Measurements from ENCODE around the gene ITSN1.
A peak's percentile ranks its signal among the peaks of the same experiment; 100 is the strongest.

ITSN1 gene

DNA sequence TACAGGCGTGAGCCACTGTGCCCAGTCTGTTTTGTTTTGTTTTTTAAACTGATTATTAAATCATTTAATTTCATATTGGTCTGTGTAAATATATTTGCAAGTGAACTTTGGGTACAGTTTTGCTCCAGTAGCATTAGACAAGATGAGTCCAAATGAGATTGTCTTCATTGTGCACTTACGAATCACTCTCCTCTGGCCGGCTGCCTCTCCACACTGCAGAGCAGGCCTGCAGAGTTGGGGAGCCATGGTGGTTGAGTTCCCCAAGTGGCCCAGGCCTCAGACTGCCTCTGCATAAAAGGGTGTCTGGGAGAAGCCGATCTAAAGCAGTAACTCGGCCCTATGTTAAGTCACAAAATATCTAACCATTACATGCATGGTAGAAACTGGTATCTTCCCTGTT lies 198.5 kb downstream of the ITSN1 start:
- no peak for DNase-seq (ENCODE audit: low read depth)

DNA sequence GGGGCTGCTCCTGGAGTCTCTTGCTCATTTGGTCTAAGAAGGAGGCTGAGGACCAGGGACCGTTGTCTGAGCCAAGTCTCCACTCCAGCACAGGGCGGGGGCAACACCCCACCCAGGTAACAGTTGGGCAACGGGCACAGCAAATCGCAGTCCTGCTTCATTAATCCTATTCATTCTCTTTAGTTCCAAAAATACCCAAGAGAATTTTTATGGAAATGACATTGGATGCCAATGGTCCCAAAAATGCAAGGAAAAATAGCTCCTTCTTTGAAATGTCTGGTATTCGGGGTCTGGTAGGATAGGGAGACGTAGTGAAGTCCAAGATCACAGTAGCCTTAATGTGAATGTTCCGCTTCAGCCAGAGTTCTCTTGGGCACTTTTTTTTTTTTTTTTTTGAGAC lies 199.3 kb downstream of the ITSN1 start:
- no peak for DNase-seq (ENCODE audit: low read depth)

DNA sequence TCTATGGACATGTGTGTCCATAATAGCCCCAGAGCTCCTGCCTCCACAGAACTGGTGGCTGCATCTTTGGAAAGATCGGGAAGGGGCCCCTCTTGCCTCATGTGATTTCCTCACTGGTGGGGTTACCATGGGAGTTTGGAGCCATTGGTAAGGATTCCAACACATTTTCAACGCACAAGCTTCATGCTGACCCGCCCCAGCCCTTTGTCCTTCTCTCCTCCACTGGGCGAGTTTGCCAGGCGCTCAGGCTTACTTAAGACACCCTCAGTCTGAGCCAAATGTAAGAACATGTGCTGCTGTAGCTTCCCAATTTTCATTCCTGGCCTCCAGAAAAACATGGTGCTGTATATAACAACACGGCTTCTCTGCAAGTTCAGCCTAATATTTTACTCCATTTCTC lies 200.9 kb downstream of the ITSN1 start:
- no peak for DNase-seq (ENCODE audit: low read depth)

DNA sequence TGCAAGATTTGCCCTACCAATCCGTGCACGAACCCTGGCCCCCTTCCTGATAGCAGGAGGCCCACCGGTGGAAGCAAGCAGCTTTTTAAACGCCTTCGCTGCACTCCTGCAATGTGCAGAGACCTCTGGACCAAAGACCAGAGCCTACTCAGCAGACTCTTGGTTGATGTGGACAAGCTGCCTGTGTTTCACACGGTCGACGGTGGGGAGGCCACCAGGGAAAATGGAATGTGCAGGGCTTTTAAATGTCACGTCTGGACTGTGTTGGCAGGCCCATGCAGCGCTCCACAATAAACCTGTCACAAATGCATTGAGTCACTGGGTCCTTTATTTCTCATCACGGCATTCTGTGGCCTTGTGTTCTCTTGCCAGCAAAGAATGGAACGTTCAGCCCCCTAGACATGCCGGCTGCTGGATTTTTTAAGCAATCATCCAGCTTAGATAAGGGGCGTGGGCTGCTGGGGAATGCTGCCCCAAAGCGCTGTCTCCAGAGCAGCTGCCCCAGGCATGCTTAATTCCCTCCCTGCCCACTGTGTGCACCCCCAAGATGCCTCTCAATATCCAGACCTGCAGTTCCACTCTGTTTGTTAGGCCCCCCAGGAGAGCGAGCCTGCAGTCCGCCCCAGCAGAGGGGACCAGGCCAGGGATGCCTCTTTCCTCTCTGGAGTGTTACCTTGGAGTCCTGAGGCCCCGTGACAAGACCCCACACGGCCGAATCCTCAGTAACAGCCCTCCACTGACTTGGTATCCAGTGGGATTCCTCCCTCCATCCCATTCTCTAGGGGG lies 202.0 kb downstream of the ITSN1 start:
- no peak for DNase-seq (ENCODE audit: low read depth)

DNA sequence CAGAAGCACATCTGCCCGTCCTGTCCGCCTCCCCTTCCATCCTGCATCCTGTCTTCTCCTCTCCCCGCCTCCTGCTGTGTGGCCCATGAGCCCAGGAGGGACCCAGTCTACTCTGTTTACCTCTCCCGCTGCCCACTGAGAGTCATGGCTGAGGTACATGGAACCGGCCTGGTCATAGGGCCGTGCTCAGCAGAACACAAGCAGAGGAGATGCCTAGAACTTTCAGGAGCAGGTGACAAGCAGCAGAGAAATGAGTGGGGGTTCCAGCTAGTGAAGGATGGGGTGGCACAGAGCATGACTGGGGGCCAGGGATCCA lies 202.5 kb downstream of the ITSN1 start:
- DNase-seq (ENCODE audit: low read depth), result no peak

DNA sequence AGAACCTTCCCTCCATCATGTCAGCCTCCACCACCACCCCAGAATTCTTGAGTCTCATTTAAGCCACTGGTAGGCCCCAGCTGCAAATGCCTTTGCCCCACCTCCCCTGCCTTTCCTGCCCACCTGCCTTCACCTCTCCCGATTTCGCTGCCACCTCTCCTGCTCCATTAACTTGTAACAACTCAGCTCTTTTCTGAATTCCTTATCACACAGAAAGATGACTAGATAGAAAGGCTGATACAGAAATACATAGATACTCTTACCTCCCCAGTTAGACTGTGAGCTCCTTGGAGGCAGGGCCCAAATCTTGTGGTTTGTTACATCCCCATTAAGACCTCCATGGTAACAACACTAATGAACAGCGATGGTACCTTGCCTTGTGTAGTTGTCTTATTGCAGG lies 203.8 kb downstream of the ITSN1 start:
- no peak for DNase-seq (ENCODE audit: low read depth)

DNA sequence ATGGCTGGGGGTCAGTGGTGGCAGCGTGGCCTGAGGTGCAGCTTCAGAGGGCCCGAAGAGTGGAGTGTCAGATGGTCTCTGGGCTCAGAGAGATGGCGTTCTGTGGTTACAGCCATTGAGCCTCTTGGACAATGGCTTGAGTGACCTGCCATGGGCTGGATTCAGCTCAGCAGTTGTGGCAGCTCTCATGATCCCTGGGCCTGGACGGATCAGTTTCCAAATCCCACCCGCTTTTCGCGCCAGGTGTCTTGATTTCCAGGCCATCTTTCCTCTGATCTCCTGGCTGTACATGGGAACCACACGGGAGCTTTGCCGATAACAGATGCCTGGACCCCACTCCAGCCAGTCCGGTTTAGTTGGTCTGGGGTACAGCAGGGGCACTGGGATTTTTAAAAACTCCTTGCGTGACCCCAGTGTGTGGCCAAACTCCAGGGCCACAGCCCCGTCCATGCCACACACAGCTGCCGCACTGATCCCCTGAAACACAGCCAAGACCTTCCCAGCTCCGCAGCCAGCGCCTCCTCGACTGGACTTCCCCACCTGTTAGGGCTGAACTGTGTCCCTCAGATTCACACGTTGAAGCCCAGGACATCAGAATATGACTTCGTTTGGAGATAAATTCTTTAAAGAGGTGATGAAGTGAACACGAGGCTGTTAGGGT lies 205.4 kb downstream of the ITSN1 start:
- no peak for DNase-seq (ENCODE audit: low read depth)

DNA sequence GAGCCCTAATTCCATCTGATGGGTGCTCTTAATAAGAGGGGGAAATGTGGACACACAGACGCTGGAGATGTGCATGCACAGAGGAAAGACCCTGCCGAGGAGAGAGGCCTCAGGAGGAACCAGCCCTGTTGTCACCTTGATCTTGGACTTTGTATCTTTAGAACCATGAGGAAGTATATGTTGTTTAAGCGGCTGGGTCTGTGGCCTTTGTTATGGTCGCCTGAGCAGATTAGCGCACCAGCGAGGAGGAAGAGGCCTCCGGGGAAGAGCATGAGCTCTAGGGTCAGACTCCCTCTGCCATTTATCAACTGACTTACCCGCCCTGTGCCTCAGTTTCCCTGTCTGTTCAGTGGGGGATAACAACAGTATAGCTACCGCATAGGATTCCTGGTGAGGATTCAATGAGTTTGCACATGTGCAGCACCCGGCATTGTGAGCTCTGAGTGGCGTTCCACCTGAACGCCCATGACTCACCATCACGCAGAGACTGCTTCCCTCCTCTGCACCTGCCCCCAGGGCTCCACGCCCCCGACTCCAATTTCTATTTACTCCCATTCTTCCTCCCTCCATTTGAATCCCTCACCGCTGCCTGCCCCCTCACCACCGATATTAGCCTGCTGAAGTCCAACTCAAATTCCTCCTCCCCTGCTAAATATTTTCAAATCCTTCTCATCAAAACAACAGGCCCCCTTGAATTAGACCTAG lies 206.1 kb downstream of the ITSN1 start:
- no peak for DNase-seq (ENCODE audit: low read depth)

DNA sequence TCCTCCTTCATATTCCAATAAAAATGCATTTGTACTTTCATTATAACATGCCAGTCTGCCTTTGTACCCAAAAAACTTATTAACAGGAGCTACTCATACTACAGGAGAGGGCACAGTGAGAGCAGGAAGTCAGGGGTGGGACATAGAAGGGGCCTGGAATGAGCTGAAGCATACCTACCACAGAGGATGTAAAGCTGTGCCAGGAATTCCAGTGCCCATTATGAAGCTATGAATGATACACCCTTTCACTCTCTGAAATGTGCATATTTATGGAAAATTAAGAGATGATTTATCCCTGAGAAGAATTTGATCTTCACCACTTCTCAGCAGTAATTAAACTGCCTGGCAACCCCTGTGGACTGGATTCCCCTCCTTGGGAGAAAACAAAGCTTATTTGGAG lies 207.5 kb downstream of the ITSN1 start:
- DNase-seq (ENCODE audit: low read depth), result no peak

DNA sequence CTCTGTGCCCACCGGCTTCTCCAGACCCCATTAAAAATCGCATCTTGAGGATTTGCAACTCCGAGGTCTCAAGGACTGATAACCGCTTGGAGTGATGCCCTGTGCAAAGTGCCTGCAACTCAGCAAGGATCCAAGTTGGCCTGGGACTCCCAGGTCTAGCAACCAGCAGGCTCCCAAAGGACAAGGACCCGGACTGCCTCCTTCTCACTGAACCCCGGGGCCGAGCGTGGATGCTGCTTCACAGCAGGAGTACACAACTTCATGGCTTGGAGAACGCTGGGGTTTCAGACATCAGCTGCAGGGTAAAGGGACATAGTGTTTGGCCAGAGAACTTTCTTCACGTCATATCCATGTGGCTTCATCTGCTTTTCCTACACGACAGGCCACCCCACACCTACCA lies 208.1 kb downstream of the ITSN1 start:
- no peak for DNase-seq (ENCODE audit: low read depth)

DNA sequence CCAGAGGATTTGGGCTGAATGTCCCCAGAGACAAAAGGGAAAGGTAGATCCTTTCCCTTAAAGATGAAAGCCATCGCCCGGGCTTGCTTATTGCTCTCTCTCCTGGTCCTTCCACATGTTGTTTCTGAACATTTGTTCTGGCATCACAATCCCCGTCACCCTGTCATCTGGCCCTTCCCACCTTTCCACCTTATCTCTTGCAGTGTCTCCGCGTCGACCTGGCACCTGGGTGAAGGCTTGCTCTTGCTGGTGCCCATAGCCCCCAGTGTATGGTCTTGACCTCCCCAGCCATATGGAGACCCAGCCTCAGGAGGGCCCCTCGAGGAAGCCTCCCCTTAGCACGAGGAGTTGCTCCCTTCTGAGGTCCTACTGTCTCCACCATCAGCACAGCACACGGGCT lies 208.7 kb downstream of the ITSN1 start:
- DNase-seq (ENCODE audit: low read depth), result no peak

DNA sequence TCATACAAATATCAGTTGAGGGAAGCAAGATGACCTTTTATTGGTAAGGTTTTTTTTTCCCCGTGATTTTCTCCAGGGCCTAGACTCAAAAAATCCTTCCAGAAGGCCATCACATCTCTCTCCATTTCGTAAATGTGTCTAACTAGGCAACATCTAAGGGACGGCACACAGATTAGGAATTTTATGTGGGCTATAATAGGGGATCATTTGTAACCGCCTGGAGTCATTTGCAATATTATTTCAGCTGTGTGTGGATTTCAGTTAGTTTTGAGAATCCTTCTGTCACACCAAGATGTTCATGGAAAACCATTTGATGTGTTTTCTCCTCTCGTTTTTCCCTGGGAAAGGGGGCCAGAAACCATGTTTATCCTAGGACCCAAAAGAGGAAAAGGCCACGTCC lies 210.2 kb downstream of the ITSN1 start:
- no peak for DNase-seq (ENCODE audit: low read depth)

DNA sequence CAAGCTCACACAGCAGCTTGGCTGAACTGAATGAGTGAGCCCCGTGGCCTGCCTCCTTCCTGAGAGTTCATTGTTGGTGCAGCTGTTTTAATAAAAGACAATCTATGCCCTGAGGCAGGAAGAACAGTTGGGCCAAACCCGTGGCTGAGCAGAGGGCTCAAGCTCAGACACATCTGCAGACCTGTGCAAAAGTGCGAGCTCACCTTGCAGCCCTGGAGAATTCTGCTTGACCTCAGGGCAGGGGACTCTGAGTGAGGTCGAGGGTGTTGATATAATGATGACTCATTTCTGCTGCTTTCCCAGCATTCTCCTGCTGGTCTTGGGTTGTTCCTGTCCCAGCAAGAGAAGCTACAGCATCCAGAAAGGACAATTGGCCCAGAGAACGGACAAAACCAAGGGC lies 212.3 kb downstream of the ITSN1 start:
- DNase-seq (ENCODE audit: low read depth), result peak; percentile 50

DNA sequence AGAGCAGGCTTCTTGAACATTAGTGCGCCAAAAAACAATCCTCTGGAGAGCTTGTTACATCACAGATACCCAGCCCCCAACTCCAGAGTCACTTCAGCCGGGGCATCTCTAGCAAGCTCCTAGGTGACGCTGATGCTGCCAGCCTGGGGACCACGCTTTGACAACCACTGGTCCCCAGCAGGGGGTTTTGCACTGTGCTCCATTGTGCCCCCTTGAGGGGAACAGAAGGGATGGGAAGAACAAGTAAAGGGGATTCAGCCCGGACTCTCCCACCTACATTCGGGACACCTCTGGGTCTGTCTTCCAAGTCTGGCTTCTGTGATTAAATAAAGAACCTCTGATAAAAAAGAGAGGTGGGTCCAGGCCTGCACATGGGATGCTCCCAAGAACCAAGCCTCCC lies 212.9 kb downstream of the ITSN1 start:
- no peak for DNase-seq (ENCODE audit: low read depth)

DNA sequence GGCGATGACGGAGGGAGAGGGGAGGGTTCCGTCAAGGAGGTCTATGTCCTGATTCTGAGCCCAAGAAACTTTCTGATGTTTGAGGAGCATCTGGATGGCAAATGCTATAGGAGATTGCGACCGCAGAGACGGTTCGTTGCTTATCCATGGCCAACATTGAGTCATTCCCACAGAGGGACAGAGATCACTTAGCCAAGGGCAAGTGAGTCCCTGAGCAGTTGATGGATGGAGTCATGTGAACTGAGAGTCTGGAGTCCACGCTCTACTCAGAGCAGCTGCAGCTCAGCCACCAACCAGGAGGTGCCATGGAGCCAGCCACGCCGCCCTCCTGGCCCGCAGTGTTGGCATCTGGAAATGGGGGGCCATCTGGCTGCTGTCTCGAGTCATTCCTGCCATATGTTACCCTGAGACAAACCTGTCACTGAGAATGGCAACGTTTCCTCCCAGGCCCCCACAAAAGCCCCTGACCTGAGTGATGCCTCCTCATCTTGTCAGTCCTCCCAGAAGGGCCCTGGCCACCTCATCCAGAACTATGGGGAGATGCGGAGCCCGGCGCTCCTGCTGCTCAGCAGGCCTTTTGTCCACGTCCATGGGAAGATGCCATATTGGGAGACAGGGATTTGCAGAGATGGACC lies 214.7 kb downstream of the ITSN1 start:
- no peak for DNase-seq (ENCODE audit: low read depth)

DNA sequence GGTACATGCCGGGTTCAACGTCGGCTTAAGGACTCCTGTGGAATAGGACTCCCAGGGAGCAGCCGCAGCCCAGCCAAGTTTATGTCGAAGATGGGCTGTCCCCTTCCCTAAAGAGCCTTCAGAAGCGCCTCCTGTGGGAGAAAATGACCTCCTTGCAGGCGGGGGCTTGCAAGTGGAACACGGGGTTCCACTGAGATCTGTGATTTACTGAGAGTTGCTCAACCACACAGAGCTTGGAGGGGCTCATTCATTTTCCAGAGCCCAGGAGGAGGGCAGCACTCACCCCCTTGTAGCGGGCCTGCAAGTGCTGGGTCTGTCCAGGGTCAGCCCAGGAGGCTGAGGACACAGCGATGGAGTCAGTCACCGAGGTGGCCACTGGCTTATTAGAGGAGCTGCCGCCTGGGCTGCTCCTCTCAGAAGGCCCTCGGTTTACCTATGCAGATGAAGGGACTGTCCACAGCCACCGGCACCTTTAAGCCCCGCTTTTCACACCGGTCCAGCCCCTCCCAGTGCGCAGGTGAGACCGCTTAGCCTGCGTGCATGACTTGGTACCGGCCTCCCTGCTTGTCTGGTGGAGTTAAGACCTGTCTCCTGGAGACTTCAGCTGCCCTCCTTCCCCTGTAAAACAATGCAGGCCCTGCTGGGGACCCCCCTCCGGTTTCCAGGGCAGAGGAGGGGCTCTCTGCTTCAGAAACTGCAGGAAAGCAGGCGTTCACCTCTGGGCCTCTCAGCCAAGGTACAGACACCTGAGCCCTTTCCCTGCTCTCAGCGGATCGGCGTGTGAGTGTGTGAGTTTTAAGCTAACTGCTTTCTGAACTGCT lies 215.8 kb downstream of the ITSN1 start:
- DNase-seq (ENCODE audit: low read depth), result no peak

DNA sequence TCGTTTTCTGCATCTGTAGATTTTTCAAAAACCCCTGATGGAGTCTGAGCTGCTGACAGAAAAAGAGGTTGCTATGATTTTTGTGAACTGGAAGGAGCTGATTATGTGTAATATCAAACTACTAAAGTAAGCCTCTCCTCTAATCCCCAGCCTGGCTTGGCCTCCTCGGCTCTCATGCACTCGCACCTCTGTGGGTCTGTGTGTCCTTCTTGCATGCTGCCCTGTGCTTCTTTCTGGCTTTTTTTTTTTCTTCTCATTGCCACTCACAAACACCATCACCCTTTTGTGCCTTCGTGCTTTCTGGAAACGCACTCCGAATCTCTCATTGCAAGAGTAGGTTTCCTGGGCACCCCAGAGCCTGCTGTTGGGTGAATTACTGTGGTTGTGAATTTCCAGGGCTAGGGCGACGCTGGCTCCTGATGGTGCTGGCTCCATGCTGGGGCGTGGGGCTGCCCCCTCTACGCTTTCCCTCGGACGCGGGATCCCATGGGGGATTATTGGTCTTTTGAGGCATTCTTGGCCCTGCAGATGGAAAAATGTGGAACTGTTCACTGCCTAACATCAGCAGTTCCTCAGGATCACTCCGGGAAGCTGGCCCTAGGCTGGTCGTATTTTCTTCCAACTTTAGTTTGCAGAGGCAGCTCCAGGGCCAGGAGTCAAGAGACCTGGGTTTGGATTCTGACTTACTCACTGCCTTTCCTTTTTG lies 216.5 kb downstream of the ITSN1 start:
- DNase-seq (ENCODE audit: low read depth), result no peak

DNA sequence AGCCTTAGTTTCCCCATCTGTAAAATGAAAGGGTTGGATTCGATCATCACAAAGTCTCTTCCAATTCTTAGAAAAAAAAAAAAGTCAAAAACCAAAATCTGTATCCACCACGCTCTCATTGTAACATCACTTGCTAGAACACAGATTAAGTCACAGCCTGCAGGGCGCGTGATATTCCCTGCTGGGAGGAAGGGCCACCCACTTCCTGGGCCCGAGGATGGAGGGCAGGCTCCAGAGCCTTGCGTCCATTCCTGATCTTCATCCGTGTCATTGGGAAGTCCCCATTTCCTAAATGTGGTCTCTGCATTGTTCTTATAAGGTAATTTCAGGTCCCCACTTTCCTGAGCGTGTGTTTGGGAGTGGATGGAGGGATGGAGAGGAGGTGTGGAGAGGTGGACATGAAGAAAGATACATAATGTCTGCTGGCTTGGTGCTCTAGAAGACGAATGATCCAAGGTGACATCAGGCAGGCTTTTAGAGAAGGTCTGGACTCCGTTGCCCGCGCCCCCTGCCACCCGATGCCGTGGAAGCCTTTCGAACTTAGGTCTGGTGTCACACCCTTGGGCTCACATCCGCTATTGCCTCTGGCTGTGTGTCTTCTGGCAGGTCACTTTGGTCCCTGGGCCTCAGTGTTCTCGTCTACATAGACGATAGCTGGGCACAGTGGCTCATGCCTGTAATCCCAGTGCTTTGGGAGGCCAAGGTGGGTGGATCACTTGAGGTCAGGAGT lies 217.2 kb downstream of the ITSN1 start:
- no peak for DNase-seq (ENCODE audit: low read depth)

DNA sequence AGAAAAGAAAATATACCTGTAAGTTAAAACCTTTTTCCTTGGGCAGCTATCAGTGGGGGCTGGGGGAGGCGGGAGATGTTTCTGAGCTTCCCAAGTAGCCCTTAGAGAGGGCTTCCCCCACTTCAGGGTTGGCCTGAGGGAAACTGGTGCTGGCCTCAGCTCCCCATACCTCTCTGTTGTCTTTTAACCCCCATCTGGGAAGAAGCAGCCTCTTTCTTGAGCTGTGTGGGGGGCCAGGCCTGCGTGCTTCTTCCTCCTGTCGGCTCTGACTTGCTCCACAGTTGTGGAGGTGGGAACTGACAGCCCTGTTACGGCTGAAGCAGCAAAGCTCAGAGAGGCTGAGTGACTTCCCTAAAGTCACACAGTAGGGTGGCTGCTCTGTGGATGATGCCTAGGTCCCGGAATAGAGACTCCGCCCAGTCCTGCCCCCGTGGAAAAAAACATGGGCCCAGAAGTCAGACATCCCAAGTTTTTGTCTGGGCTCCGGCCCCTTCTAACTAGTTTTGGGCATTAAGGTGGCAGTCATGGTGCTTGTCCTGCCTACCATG lies 218.1 kb downstream of the ITSN1 start:
- no peak for DNase-seq (ENCODE audit: low read depth)

DNA sequence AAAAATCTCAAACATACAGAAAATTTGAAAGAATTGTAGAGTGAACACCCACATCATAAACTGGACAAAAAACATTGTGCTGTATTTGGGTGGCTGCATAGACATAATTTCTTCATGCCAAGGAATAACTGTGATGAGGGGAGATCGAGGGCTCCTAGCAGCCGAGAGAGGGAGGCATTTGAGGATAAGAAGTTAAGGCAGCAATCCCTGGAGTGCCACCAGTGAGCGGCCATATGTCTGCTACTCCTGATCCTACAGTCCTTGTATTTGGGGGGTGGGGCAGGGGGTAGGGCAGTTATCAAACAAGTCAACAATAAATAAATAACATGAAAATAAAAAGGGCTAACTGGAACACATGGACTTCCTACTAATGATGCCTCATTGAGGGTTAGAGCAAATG lies 218.8 kb downstream of the ITSN1 start:
- DNase-seq (ENCODE audit: low read depth), result no peak

Measured in ELR (cell line).